Endothelial cell of umbilical vein (primary cell): Measurements from ENCODE around the gene AHRR. TPM values are rescaled to one million over a fixed set of nuclear protein-coding genes. Genes with fewer than 3 reads are reported as not detected.

Experiments
- BruUV-seq: library from RNA; stranded (reverse); fragments of 400-500 nt; replicated peaks from 2 replicates; lab custom pipeline; 2021; lab: Mats Ljungman, UMichigan
- CTCF ChIA-PET: fragments of 300-600, 350-600 bp; sonication (Branson Sonifier 250); formaldehyde crosslinking; loops from one replicate; lab custom pipeline; 2021; ENCODE audit warnings: antibody characterized with exemption, inconsistent platforms; lab: Charles Lee
- POLR2A ChIA-PET: fragments of 300-600, 350-600 bp; sonication (Branson Sonifier 250); formaldehyde crosslinking; loops from one replicate; lab custom pipeline; 2021; ENCODE audit warnings: antibody characterized with exemption, inconsistent platforms; lab: Charles Lee
- DNase-seq: peaks from one replicate; pipeline ENCODE4 v3.0.0-alpha.2; 2011; ENCODE audit warnings: low read depth, low spot score
- FAIRE-seq: peaks from 2 replicates; lab custom pipeline; 2011; peaks lifted over from hg19 to GRCh38; lab: Jason Lieb, UNC
- H2AFZ ChIP-seq: 2 replicates; pipeline ENCODE4 v1.6.0; 2012; ENCODE audit warnings: low read depth, low read length, control low read depth, inconsistent platforms
- H3K27ac ChIP-seq: 2 replicates; pipeline ENCODE4 v1.5.1; 2011; ENCODE audit warnings: low read depth, mild to moderate bottlenecking, control low read depth, low read length, moderate library complexity; ENCODE audit not compliant: insufficient read depth
- H3K27me3 ChIP-seq, 2 experiments: 2 replicates each; pipeline versions ENCODE4 v1.6.0 to v1.6.1; 2011; ENCODE audit warnings: low read length in 2 of 2, mixed read lengths in 1 of 2; ENCODE audit not compliant: control insufficient read depth in 2 of 2, insufficient read depth in 2 of 2
- H3K36me3 ChIP-seq, 2 experiments: 2 replicates in 1 of 2; 3 replicates in 1 of 2; pipeline ENCODE4 v1.5.1; 2011; ENCODE audit warnings: low read length in 2 of 2, mild to moderate bottlenecking in 1 of 2, moderate library complexity in 1 of 2; ENCODE audit not compliant: control insufficient read depth in 2 of 2, insufficient read depth in 2 of 2; ENCODE audit errors: extremely low read depth in 1 of 2
- H3K4me1 ChIP-seq: 3 replicates; pipeline ENCODE4 v1.5.1; 2011; ENCODE audit warnings: mild to moderate bottlenecking, low read length; ENCODE audit not compliant: control insufficient read depth, insufficient read depth; ENCODE audit errors: extremely low read depth
- H3K4me2 ChIP-seq: 2 replicates; pipeline ENCODE4 v1.6.1; 2011; ENCODE audit warnings: low read length, control low read depth, mixed read lengths; ENCODE audit not compliant: insufficient read depth
- H3K4me3 ChIP-seq, 3 experiments: fragments of 200-600 bp in 1 of 3; sonication (generic), shearing (Covaris generic) in 1 of 3; replicated peaks in 1 of 3; 2 replicates each; pipeline ENCODE4 v1.5.1; 2011 to 2016; ENCODE audit warnings: control low read depth in 3 of 3, low read length in 3 of 3, mild to moderate bottlenecking in 2 of 3, inconsistent platforms in 1 of 3, low read depth in 1 of 3, moderate library complexity in 1 of 3; ENCODE audit not compliant: insufficient read depth in 1 of 3
- H3K79me2 ChIP-seq: 2 replicates; pipeline ENCODE4 v1.6.0; 2012; ENCODE audit warnings: low read length, inconsistent platforms; ENCODE audit not compliant: control insufficient read depth, insufficient read depth
- H3K9ac ChIP-seq: replicated peaks from 2 replicates; pipeline ENCODE3; 2011; ENCODE audit warnings: low read length, control low read depth; ENCODE audit not compliant: insufficient read depth; ENCODE audit errors: extremely low read depth
- H3K9me1 ChIP-seq: replicated peaks from 3 replicates; pipeline ENCODE4 v1.6.0; 2011; ENCODE audit warnings: mild to moderate bottlenecking, low read length; ENCODE audit not compliant: control insufficient read depth, insufficient read depth; ENCODE audit errors: extremely low read depth
- H3K9me3 ChIP-seq: replicated peaks from 2 replicates; pipeline ENCODE4 v1.5.1; 2012; ENCODE audit warnings: low read length, inconsistent platforms; ENCODE audit not compliant: control insufficient read depth, insufficient read depth
- H4K20me1 ChIP-seq: replicated peaks from 2 replicates; pipeline ENCODE3; 2011; ENCODE audit warnings: mild to moderate bottlenecking, low read length; ENCODE audit not compliant: control insufficient read depth, insufficient read depth; ENCODE audit errors: extremely low read depth
- CTCF ChIP-seq, 2 donors: IDR thresholded peaks; 1 replicate in 1 of 2; 2 replicates in 1 of 2; pipeline ENCODE4 v1.5.1; 2011; ENCODE audit warnings: low read length in 2 of 2, mild to moderate bottlenecking in 2 of 2, moderate library complexity in 2 of 2, control low read depth in 1 of 2, inconsistent platforms in 1 of 2, low read depth in 1 of 2; ENCODE audit not compliant: insufficient read depth in 1 of 2; ENCODE audit errors: extremely low read depth in 1 of 2
- EZH2 ChIP-seq: IDR thresholded peaks from 2 replicates; pipeline ENCODE4 v1.6.1; 2012; ENCODE audit warnings: borderline replicate concordance, low read depth, mild to moderate bottlenecking, moderate library complexity, low read length, inconsistent platforms; ENCODE audit not compliant: severe bottlenecking
- FOS ChIP-seq: IDR thresholded peaks from 2 replicates; pipeline ENCODE4 v1.6.1; 2011; ENCODE audit warnings: mild to moderate bottlenecking, low read length, moderate library complexity, borderline replicate concordance; ENCODE audit not compliant: insufficient read depth
- GATA2 ChIP-seq: IDR thresholded peaks from 2 replicates; pipeline ENCODE4 v1.7.0; 2011; ENCODE audit warnings: low read depth, mild to moderate bottlenecking, moderate library complexity, mixed read lengths, low read length; ENCODE audit not compliant: insufficient read length, insufficient read depth
- JUN ChIP-seq: IDR thresholded peaks from 2 replicates; pipeline ENCODE4 v1.6.1; 2011; ENCODE audit warnings: borderline replicate concordance, low read depth; ENCODE audit not compliant: insufficient read length, insufficient read depth
- MAX ChIP-seq: IDR thresholded peaks from 2 replicates; pipeline ENCODE4 v1.6.1; 2011; ENCODE audit not compliant: insufficient read depth, insufficient read length
- MYC ChIP-seq: IDR thresholded peaks from one replicate; pipeline ENCODE4 v1.6.1; 2011; ENCODE audit warnings: mild to moderate bottlenecking, low read depth, low read length
- POLR2A ChIP-seq: IDR thresholded peaks from 2 replicates; pipeline ENCODE4 v1.6.1; 2012; ENCODE audit warnings: low read depth, mild to moderate bottlenecking, control low read depth, low read length
- POLR2AphosphoS5 ChIP-seq: IDR thresholded peaks from 2 replicates; pipeline ENCODE4 v1.6.1; 2012; ENCODE audit warnings: low read depth, mild to moderate bottlenecking, control low read depth, low read length, moderate library complexity; ENCODE audit not compliant: insufficient read depth
- dilution Hi-C: fragments of 300-500 bp; cut with MboI; formaldehyde crosslinking; loops from one replicate; pipeline ENCODE4 v1.15.0; 2019; ENCODE audit warnings: low sequenced_read_pairs; ENCODE audit not compliant: extremely low pct_ligation_motif_present
- intact Hi-C: fragments of 100-400 bp; cut with micrococcal nuclease; formaldehyde crosslinking; loops from one replicate; pipeline ENCODE4 v1.10.0; 2022
- polyA plus RNA-seq, 4 experiments: library from polyadenylated mRNA; depleted of rRNA in 3 of 4; stranded (reverse) in 3 of 4; unstranded in 1 of 4; fragments of >200 nt; gene quantifications; 2 replicates each; pipeline versions ENCODE4 v1.2.1 to v1.2.3, GENCODE V29; 2011 to 2012; ENCODE audit warnings: missing spikeins in 1 of 4
- total RNA-seq: library from RNA; stranded (reverse); gene quantifications from 2 replicates; pipeline ENCODE4 v1.2.3, GENCODE V29; 2021

AHRR gene
- total and polyA plus RNA-seq, 2 donors (not counting 3 experiments of a cell fraction or from before 2014, with no cell fraction given), result 3.1 to 7.3 TPM

GRCh38 chr5:334903-335739, 13.6 kb downstream of the AHRR start:
- Histone ChIP-seq H3K36me3 (no peaks in the 10 kb centered on the region), H3K4me1 (peaks cover 6% of the 10 kb centered on the region), H4K20me1 (no peaks in the 10 kb centered on the region), H3K27me3 (no peaks in the 10 kb centered on the region), H3K27ac (no peak overlapping the region), H3K79me2 (peaks cover 25% of the 10 kb centered on the region), H2AFZ (no peak overlapping the region), H3K9me1 (no peaks in the 10 kb centered on the region), H3K9me3 (no peaks in the 10 kb centered on the region), H3K4me3 (no peak overlapping the region), H3K9ac (no peak overlapping the region), H3K4me2 (no peak overlapping the region)
- no peak for DNase-seq
- TF ChIP-seq MAX (no peak), GATA2 (no peak), CTCF (IDR thresholded peaks at IDR 0.05; ENCODE audit: extremely low read depth in 1 of 2, insufficient read depth in 1 of 2, low read depth in 1 of 2, low read length in 2 of 2) (no peak), EZH2 (no peak), FOS (no peak), POLR2A (no peak), MYC (no peak), POLR2AphosphoS5 (no peak), JUN (no peak)
- dilution Hi-C loops, result no loop called here
- ChIA-PET CTCF (interaction anchor here (0.8 to 1.3 kb wide), 3 partner anchors 9 to 18 kb away, joined by 3 to 5 read pairs (median 4); no protein-coding TSS in a partner anchor), POLR2A (no interaction called here)
- intact Hi-C loops, result no loop called here
- no peak for FAIRE-seq
- BruUV-seq, result no TSS peak
